CD14-positive monocyte (primary cell): ENCODE measurements around the gene GGA2. TPM values are rescaled to one million over a fixed set of nuclear protein-coding genes. Genes with fewer than 3 reads are reported as not detected.
"Not testable (repeated sequence)": the region's sequence is repeated elsewhere in the genome, so short reads cannot be mapped to it uniquely, and the experiment has no call there.

Source experiments
- DNase-seq, 3 donors: peaks; one replicate each; pipeline ENCODE4 v3.0.0-alpha.2; 2011 to 2022
- H2AFZ ChIP-seq: 2 replicates; pipeline ENCODE4 v1.6.0; 2012; ENCODE audit warnings: mild to moderate bottlenecking, low read depth, low read length, inconsistent platforms; ENCODE audit not compliant: insufficient read depth, poor library complexity, severe bottlenecking
- H3K27ac ChIP-seq, 2 donors: 1 replicate in 1 of 2; 2 replicates in 1 of 2; pipeline ENCODE4 v1.5.1; 2012 to 2013; ENCODE audit warnings: low read length in 2 of 2, control low read depth in 1 of 2, inconsistent platforms in 1 of 2, low read depth in 1 of 2, mild to moderate bottlenecking in 1 of 2
- H3K27me3 ChIP-seq, 2 donors: one replicate each; pipeline versions ENCODE4 v1.6.0 to v1.6.1; 2011 to 2013; ENCODE audit warnings: low read length in 2 of 2; ENCODE audit not compliant: control insufficient read depth in 2 of 2, insufficient read depth in 2 of 2
- H3K36me3 ChIP-seq, 2 donors: replicated peaks in 1 of 2; 1 replicate in 1 of 2; 2 replicates in 1 of 2; pipeline versions ENCODE4 v1.5.1 to v1.6.1; 2012 to 2013; ENCODE audit warnings: low read length in 2 of 2, control low read depth in 1 of 2, inconsistent platforms in 1 of 2, mild to moderate bottlenecking in 1 of 2; ENCODE audit not compliant: insufficient read depth in 2 of 2, control insufficient read depth in 1 of 2
- H3K4me1 ChIP-seq, 2 donors: 1 replicate in 1 of 2; 2 replicates in 1 of 2; pipeline versions ENCODE4 v1.5.1 to v1.6.1; 2012 to 2013; ENCODE audit warnings: low read length in 2 of 2, control low read depth in 1 of 2, inconsistent platforms in 1 of 2, mild to moderate bottlenecking in 1 of 2, moderate library complexity in 1 of 2; ENCODE audit not compliant: insufficient read depth in 2 of 2, control insufficient read depth in 1 of 2
- H3K4me2 ChIP-seq: replicated peaks from 2 replicates; pipeline ENCODE3; 2012; ENCODE audit warnings: low read length, moderate library complexity, mild to moderate bottlenecking; ENCODE audit not compliant: poor library complexity, severe bottlenecking; ENCODE audit errors: extremely low read depth
- H3K4me3 ChIP-seq, 3 experiments: fragments of 200-600 bp in 1 of 3; sonication (generic) in 1 of 3; replicated peaks in 1 of 3; 1 replicate in 2 of 3; 2 replicates in 1 of 3; pipeline ENCODE4 v1.5.1; 2011 to 2013; ENCODE audit warnings: low read length in 3 of 3, mild to moderate bottlenecking in 3 of 3, control low read depth in 2 of 3, low read depth in 2 of 3, inconsistent platforms in 1 of 3, moderate library complexity in 1 of 3
- H3K79me2 ChIP-seq: 2 replicates; pipeline ENCODE4 v1.6.0; 2012; ENCODE audit warnings: mild to moderate bottlenecking, control low read depth, inconsistent platforms, low read length, moderate library complexity; ENCODE audit not compliant: insufficient read depth
- H3K9ac ChIP-seq: 2 replicates; pipeline ENCODE4 v1.6.0; 2017; ENCODE audit warnings: low read length, mild to moderate bottlenecking; ENCODE audit not compliant: insufficient read depth, poor library complexity, severe bottlenecking
- H3K9me3 ChIP-seq, 2 donors: replicated peaks in 1 of 2; 1 replicate in 1 of 2; 2 replicates in 1 of 2; pipeline versions ENCODE4 v1.5.1 to v1.6.1; 2012 to 2013; ENCODE audit warnings: low read length in 2 of 2, control low read depth in 1 of 2; ENCODE audit not compliant: control insufficient read depth in 1 of 2, insufficient read depth in 1 of 2
- H4K20me1 ChIP-seq: 2 replicates; pipeline ENCODE4 v1.6.0; 2012; ENCODE audit warnings: mild to moderate bottlenecking, low read length, control low read depth, moderate library complexity; ENCODE audit not compliant: insufficient read depth
- H3K27ac Mint-ChIP-seq, 7 donors: one replicate each; pipeline ENCODE4 v1.8.0; 2020; ENCODE audit warnings: mild to moderate bottlenecking in 7 of 7, mixed read lengths in 7 of 7, moderate library complexity in 6 of 7, inconsistent platforms in 2 of 7
- H3K27me3 Mint-ChIP-seq, 3 donors: one replicate each; pipeline ENCODE4 v1.8.0; 2021 to 2022; ENCODE audit warnings: low read depth in 3 of 3, mild to moderate bottlenecking in 3 of 3, mixed read lengths in 3 of 3, moderate library complexity in 3 of 3, inconsistent platforms in 1 of 3
- H3K36me3 Mint-ChIP-seq, 2 donors: one replicate each; pipeline ENCODE4 v1.8.0; 2020; ENCODE audit warnings: mixed read lengths in 2 of 2, inconsistent platforms in 1 of 2, mild to moderate bottlenecking in 1 of 2
- H3K4me1 Mint-ChIP-seq: one replicate; pipeline ENCODE4 v1.8.0; 2020; ENCODE audit warnings: mild to moderate bottlenecking, mixed read lengths
- H3K4me3 Mint-ChIP-seq, 2 donors: one replicate each; pipeline ENCODE4 v1.8.0; 2020; ENCODE audit warnings: mild to moderate bottlenecking in 2 of 2, mixed read lengths in 2 of 2, moderate library complexity in 1 of 2
- H3K9me3 Mint-ChIP-seq, 7 donors: one replicate each; pipeline ENCODE4 v1.8.0; 2020 to 2022; ENCODE audit warnings: mixed read lengths in 7 of 7, mild to moderate bottlenecking in 6 of 7, moderate library complexity in 6 of 7, inconsistent platforms in 2 of 7
- CTCF ChIP-seq: fragments of 200-600 bp; IDR thresholded peaks from one replicate; pipeline ENCODE4 v1.8.0; 2022; ENCODE audit warnings: antibody characterized with exemption, mild to moderate bottlenecking
- WGBS: methylation state at CpG from one replicate; pipeline ENCODE4 v1.1.5; 2013; ENCODE audit warnings: missing lambda C conversion rate; ENCODE audit not compliant: insufficient coverage; 5-methylcytosine and 5-hydroxymethylcytosine counted together
- intact Hi-C, 2 donors: fragments of 100-400 bp; cut with micrococcal nuclease; formaldehyde crosslinking; loops; one replicate each; pipeline versions ENCODE4 v1.15.0 to v1.15.1; 2023
- polyA plus RNA-seq, 3 donors: library from polyadenylated mRNA; depleted of rRNA in 1 of 3; unstranded in 2 of 3; stranded (reverse) in 1 of 3; fragments of 300-500 nt in 2 of 3; fragments of >200 nt in 1 of 3; fragmentation: Illumina TruSeq in 2 of 3; gene quantifications; 1 replicate in 2 of 3; 2 replicates in 1 of 3; pipeline ENCODE4 v1.2.3, GENCODE V29; 2012 to 2021

GGA2 gene
- polyA plus RNA-seq, 3 donors, result 37.5 to 55.4 (median 49.5) TPM

- WGBS, result 100% methylated on average over 2 of the region's 2 CpGs
- no peaks in the 10 kb centered on the region for H3K9me3 ChIP-seq
- Mint-ChIP-seq H3K9me3 (no peaks in the 10 kb centered on the region), H3K36me3 (peaks cover 90 to 100% of the 10 kb centered on the region in 2 donors), H3K27me3 (no peaks in the 10 kb centered on the region), H3K4me3 (no peak overlapping the region), H3K4me1 (no peaks in the 10 kb centered on the region), H3K27ac (peak overlapping the region in 1 of 7 donors; percentile 13)
- no peak for DNase-seq
- no peak overlapping the region for H3K4me3 ChIP-seq
- no peak for TF ChIP-seq CTCF
- H3K27me3 ChIP-seq, result no peaks in the 10 kb centered on the region
- intact Hi-C loops, result no loop called here
- H3K4me2 ChIP-seq, result no peak overlapping the region
- peaks cover 6% of the 10 kb centered on the region for H3K79me2 ChIP-seq
- no peak overlapping the region for H3K9ac ChIP-seq
- no peaks in the 10 kb centered on the region for H3K4me1 ChIP-seq
- H3K27ac ChIP-seq, result no peak overlapping the region
- peaks cover 26% of the 10 kb centered on the region for H4K20me1 ChIP-seq
- peaks cover 95 to 100% of the 10 kb centered on the region in 2 donors for H3K36me3 ChIP-seq
- no peak overlapping the region for H2AFZ ChIP-seq
Observed at GRCh38 chr16:23485257-23485614, 25.1 kb downstream of the GGA2 start.

DNA sequence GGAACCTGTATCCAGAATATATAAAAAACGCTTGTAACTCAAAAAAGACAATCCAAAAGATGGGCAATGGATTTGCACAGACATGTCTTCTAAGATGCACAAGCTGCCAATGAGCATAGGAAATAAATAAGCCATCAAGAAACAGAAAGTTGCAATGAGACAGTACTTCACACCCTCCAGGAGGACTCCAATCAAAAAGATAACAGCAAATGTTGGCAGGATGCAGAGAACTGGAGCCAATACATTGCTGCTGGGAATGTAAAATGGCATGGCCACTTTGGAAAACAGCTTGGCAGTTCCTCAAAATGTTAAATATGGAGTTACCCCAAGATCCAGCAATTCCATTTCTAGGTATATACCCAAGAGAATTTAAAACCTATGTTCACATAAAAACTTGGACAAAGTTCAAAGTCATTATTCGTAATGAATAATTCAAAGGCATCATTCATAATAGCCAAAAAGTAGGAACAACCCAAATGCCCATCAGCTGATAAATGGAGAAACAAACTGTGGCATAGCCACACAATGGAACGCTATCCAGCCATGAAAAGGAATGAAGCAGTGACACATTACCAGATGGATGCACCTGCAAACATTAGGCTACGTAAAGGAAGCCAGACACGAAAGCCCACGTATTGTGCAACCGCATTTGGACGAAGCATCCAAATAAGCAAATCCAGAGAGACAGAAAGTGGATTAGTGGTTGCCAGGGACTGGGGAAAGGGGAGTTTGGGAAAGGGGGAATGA, 25.6 kb downstream of the GGA2 start:
- Histone ChIP-seq H2AFZ (no peak overlapping the region), H3K27me3 (no peaks in the 10 kb centered on the region), H3K9ac (no peak overlapping the region), H3K4me3 (no peak overlapping the region), H3K4me1 (no peaks in the 10 kb centered on the region), H3K4me2 (no peak overlapping the region), H3K36me3 (peaks cover 95 to 100% of the 10 kb centered on the region in 2 donors), H3K27ac (no peak overlapping the region), H3K79me2 (peaks cover 3% of the 10 kb centered on the region), H4K20me1 (peaks cover 22% of the 10 kb centered on the region), H3K9me3 (no peaks in the 10 kb centered on the region)
- Mint-ChIP-seq H3K27ac (peak overlapping the region in 1 of 7 donors; percentile 13), H3K36me3 (peaks cover 90 to 100% of the 10 kb centered on the region in 2 donors), H3K9me3 (no peaks in the 10 kb centered on the region), H3K4me3 (no peak overlapping the region), H3K4me1 (no peaks in the 10 kb centered on the region), H3K27me3 (no peaks in the 10 kb centered on the region)
- DNase-seq, result no peak
- 87% methylated on average over 8 of the region's 8 CpGs for WGBS
- intact Hi-C loops, result no loop called here
- no peak for TF ChIP-seq CTCF

GRCh38 chr16:23483492-23483891, 26.8 kb downstream of the GGA2 start:
- Mint-ChIP-seq H3K27ac (peak overlapping the region in 1 of 7 donors; percentile 63), H3K36me3 (peaks cover 90 to 100% of the 10 kb centered on the region in 2 donors)
- H3K27me3 Mint-ChIP-seq, H3K9ac ChIP-seq, DNase-seq, H3K4me1 Mint-ChIP-seq, intact Hi-C loops, H3K4me1 ChIP-seq, H3K79me2 ChIP-seq, H3K9me3 ChIP-seq, H3K27ac ChIP-seq, H3K4me3 ChIP-seq, H3K27me3 ChIP-seq, H3K4me2 ChIP-seq, H3K4me3 Mint-ChIP-seq, H2AFZ ChIP-seq, H3K9me3 Mint-ChIP-seq: not testable (repeated sequence)
- Histone ChIP-seq H3K36me3 (peaks cover 95 to 100% of the 10 kb centered on the region in 2 donors), H4K20me1 (peaks cover 17% of the 10 kb centered on the region)
- 98% methylated on average over 8 of the region's 8 CpGs for WGBS
